HG03521 (cell line): ENCODE data around the gene TSKU.

Experiments used
- ATAC-seq: cut with Tn5 transposase; IDR thresholded peaks from one replicate; pipeline ENCODE4 v1.9.1; 2021; ENCODE audit warnings: mild to moderate bottlenecking, moderate library complexity; ENCODE audit not compliant: unreplicated experiment

TSKU gene

GRCh38 chr11:76844511-76844910 lies 61.4 kb downstream of the TSKU start:
- no peak for ATAC-seq

DNA sequence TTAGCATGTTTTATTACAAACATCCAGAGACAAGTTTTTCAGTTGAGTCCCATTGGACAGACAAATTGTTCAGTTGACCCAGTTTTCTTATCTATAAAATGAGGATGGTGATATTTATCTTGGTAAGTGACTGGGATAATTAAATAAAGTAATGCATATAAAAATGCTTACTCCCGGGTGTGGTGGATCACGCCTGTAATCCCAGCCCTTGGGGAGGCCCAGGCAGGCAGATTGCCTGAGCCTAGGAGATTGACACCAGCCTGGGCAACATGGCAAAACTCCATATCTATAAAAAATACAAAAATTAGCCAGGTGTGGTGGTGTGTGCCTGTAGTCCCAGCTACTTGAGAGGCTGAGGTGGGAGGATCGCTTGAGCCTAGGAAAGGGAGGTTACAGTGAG lies 61.9 kb downstream of the TSKU start:
- ATAC-seq, result no peak

GRCh38 chr11:76846441-76846840 lies 63.3 kb downstream of the TSKU start:
- no peak for ATAC-seq
